NCI-H146 (cell line): ENCODE results near the gene CCDC93.
"Not testable (repeated sequence)": the region's sequence is repeated elsewhere in the genome, so short reads cannot be mapped to it uniquely, and the experiment has no call there.

Experiments used
- DNase-seq: peaks from one replicate; lab custom pipeline; 2025; lab: John Stamatoyannopoulos, UW

CCDC93 gene

DNA sequence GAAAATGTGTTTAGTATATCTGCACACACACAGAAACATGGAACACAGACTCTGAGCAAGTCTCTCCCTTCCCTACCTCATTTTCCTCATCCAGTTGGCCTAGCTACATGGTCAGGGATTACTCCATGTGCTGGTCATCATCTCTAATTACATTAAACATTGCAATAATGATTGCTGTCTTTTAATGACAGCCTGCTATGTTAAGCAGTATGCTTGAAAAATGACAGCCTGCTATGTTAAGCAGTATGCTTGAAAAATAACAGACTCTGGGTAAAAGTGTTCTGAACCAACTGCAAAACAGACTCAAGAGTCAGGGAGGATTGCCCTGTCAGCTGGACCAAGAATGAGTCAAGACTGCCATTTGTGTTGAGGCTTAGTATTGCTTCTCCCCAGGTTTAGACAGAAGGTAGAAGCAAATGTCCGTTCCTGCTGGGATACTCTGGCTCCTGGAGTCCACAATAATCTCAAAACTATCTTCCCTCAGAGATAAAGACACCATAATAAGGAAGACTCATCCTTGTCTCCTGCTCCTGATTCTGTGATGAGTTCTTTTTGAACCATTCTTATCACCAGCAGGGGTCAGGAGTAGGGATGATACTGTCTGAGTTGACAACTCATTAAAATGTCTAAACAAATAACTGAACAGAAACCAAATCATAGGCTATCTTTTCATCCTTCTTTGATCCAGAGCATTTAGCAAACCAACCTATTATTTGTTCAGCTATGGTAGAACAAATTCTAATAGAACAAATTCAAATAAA is 57.7 kb downstream of the CCDC93 start:
- no peak for DNase-seq

GRCh38 chr2:117953231-117953630 is 60.6 kb downstream of the CCDC93 start:
- DNase-seq: no peak

GRCh38 chr2:117952701-117953100 is 61.2 kb downstream of the CCDC93 start:
- DNase-seq: no peak

DNA sequence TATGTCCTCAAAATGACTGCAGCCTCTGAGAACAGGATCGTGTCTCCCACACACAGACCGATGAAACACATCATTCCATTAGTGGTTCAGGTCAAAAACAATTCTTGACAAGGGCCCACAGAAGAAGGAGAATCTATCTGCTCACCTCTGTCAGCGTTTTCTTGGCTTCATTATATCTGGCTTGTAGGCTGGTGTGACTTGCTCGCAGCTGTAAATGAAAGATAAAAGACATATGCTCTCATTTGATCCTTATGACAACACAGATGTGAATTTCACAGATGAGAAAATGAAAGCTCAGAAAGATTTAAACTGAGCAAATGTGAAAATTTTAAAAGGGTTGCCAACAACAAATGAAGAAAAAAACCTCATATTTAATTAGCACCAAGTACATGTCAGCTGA is 61.6 kb downstream of the CCDC93 start:
- DNase-seq: no peak

GRCh38 chr2:117949806-117950205 is 64.1 kb downstream of the CCDC93 start:
- DNase-seq: no peak

GRCh38 chr2:117948615-117949014 is 65.3 kb downstream of the CCDC93 start:
- no peak for DNase-seq

GRCh38 chr2:117945296-117945695 is 68.6 kb downstream of the CCDC93 start:
- DNase-seq: no peak

- DNase-seq: no peak
These were observed 69.1 kb downstream of the CCDC93 start for GRCh38 chr2:117944816-117945215.

DNA sequence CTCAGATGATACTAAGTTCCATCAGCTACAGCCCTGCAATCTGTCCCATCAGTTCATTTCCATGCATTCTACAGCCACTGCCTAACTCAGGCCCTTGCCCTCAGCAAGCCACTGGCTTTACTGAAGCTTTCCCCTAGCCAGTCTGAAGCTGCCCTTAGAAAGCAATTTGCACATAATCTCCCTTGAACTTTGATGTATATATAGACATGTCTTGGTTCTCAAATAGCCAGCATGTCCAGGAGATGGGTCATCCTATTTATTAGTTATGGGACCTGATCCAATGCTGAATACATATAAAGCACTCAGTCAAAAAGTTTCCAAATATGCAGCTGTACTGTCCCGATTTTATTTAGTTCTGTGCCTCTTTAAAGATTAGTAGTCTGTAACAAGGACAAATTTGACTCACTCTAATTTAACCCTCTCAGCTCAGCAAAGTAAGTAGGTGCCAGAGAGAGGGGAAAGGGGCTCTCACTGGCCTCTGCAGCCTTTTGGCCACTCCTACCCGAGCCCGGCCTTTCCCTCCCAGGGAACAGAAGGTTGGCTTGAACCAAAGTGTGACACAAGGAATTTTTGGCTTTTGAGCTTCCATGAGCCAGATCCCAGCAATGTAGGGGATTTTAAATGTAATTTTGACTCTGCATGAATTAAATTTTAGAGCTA is 70.7 kb downstream of the CCDC93 start:
- DNase-seq: no peak

- DNase-seq: no peak
These were observed 71.3 kb downstream of the CCDC93 start for GRCh38 chr2:117942551-117942950.

- DNase-seq: no peak
These were observed 72.2 kb downstream of the CCDC93 start for GRCh38 chr2:117941693-117942092.

DNA sequence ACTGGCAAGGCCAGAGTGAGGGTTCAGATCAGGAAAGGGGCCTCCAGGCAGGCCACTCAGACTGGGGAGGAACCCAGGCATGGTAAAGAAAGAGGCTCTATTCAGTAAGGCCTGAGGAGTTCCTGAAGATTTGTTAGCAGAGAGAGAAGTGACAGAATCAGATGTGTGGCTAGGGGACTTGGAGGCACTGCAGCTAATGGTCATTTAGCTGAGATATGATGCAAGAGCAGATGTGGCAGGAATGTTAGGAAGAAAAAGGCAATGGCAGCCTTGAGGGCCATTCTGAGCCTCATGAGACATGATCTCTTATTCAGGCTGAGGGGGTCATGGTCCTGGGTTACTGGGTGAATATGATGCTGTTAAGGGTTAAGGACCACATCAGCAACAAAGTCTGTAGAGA is 73.4 kb downstream of the CCDC93 start:
- no peak for DNase-seq

DNA sequence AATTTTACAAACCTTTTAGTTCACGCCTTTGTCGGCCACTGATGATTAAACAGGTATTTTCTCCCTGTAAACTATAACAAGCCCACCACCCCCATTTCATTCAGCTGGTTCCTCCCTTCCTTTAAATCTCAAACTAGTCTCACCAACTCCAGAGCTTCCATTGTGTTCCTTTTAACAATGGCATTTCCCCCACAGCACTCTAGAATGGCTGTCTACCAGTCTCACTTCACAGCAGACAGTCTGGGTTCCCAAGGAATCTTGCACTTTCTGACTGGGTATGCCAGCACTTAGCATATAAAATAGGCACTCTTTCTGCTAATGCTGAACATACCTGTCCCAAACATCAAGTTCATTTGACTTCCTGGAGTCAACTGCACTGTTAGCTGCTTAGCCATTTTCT is 75.3 kb downstream of the CCDC93 start:
- no peak for DNase-seq

DNA sequence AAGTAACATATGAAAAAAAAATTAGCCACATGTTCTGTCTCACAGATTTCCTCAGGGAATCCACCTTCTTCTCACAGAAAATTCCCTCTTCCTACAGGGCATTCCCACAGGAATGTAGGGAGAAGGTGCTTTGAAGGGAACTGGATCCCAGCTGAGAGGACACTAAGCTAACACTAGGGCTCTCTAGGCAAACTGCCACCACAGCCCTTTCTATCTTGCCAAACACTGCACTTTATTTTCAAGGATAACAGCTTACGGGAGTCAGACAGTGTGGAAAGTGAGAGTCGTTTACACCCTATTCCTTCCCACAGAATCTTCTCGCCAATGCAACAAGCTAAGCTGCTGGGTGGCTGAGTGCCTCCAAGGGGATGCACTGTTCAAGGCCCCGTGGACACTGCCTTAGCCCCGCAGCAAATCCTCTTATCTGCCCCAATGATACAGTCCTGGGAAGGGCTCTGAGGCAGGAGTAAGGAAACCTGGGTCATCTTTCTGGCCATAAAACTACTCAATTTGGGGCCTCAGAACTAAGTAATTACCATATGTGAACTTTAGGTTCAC is 76.9 kb downstream of the CCDC93 start:
- no peak for DNase-seq

DNA sequence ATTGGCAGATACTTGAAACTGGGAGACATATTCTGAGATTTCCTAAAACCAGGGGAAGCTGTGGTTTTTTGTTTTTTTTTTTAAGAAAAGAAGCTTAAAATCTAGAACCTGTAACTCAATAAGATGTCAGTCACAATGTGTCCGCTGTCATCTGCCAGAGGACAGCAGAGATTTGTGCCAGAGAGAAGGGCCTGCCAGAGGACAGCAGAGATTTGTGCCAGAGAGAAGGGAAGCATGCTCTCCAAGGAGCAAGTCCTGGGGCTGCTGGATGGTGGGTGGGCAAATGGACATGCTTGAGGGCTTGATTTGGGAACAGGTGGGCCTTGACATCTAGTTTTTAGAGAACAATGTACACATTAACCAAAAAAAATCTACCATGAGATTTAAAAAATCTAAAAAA is 77.9 kb downstream of the CCDC93 start:
- DNase-seq: no peak

DNA sequence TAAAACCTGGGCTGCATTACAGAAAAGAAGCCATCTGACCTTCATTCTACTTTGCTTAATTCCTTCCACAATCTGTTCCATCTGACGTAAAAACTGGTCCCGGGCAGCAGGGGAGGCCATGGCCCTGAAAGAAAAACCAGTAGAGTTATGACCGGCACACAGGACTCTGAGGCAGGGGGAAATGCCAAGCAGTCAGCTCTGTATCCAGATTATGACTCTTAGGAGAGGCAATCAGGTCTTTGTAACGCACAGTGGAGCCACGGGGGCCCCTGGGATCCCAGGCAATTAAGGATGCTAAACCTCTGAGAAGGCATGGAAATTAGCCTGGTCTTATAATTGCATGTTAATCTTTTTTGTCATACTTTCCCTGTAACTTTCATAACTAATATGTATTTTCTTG is 78.4 kb downstream of the CCDC93 start:
- no peak for DNase-seq

GRCh38 chr2:117933884-117934354 is 80.0 kb downstream of the CCDC93 start:
- no peak for DNase-seq

DNA sequence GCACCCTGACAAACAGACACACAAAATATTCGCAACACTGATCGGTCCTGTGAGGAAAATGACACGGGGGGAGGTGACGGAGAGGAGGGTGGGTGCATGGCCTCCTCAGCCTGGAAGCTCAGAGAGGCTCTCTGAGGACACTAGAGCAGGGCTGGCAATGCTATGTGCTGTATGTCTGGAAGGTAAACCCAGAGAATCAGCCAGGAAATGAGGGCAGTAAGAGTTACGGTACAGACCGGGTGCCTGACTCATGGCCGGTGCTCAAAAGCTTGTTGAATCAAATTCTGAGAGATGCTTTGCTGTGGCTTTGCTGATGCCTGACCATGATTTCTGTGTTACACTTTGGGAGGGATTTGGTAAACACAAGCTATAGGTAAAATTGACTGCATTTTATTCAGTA is 81.9 kb downstream of the CCDC93 start:
- no peak for DNase-seq

DNA sequence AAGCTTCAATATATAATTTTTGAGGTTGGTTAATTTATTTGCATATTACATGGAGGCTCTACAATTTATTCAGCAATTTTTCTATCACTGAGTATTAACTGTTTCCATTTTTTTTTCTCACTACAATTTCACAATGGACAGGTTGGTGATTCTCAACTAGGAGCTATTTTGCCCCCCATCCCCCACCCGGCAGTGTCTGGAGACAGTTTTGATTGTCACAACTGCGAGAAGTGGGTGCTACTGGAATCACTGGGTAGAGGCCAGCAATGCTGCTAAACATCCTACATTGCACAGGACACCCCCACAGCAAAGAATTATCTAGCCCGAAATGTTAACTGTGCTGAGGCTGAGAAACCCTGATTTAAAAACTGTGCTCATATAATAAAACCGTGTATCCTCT is 82.6 kb downstream of the CCDC93 start:
- no peak for DNase-seq

- DNase-seq: no peak
These were observed 83.1 kb downstream of the CCDC93 start for GRCh38 chr2:117930775-117931174.

DNA sequence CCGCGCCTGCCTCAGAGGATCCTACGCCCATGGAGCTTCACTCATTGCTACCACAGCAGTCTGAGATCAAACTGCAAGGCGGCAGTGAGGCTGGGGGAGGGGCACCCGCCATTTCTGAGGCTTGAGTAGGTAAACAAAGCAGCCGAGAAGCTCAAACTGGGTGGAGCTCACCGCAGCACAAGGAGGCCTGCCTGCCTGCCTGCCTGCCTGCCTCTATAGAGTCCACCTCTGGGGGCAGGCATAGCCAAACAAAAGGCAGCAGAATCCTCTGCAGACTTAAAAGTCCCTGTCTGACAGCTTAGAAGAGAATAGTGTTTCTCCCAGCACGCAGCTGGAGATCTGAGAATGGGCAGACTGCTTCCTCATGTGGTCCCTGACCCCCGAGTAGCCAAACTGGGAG is 90.4 kb downstream of the CCDC93 start:
- not testable (repeated sequence) for DNase-seq

DNA sequence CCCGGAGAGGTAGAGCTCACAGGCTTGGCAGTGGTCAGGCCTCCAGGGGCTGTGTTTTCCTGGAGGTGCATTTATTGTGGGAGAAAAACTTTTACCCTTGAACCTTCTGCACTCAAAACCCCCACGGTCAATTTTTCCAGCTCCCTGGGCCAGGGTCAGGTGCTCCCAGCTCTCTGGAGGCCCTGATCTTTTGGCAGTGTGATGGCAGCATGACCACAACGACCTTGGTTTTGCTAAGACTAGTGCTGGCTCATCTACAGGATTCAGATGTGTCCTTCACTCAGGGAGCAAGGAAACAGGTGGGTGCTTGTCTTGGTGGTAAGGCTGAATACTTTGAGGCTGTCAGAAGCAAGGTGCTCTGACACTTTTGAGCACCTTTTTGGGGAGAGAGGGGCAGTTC is 92.3 kb downstream of the CCDC93 start:
- DNase-seq: no peak

DNA sequence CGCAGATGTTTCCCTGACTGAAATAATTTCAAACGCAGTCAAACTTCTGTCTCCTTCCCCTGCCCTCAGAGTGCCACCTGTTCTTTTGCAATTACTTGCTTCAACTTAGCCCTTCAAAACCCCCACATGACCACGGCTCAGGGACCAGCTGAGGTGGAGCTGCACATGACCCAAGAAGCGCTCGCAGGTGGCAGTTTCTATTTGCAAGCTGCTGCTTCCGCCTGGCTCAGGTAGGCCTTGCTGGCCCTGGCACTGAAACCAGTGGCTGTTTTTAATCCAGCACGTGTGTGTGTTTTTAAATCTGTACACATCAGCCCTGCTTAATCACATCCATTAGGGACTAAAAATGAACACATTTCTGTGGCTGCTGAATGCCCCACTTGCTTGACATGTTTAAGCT is 95.3 kb downstream of the CCDC93 start:
- DNase-seq: no peak
